Measurements from ENCODE around the gene LGALS9. TPM values are rescaled to one million over a fixed set of nuclear protein-coding genes. Genes with fewer than 3 reads are reported as not detected.
A peak's percentile ranks its signal among the peaks of the same experiment; 100 is the strongest.
"Not testable (repeated sequence)": the region's sequence is repeated elsewhere in the genome, so short reads cannot be mapped to it uniquely, and the experiment has no call there.

LGALS9 gene
- total RNA-seq, 2 donors from 2014 or later: 9.7 to 27.4 TPM

- Histone ChIP-seq H3K9me3 (no peaks in the 10 kb centered on the region), H3K27ac (no peak overlapping the region), H3K4me1 (peaks cover 0 to under 1% of the 10 kb centered on the region in 2 donors), H3K4me3 (no peak overlapping the region), H3K36me3 (no peaks in the 10 kb centered on the region), H3K27me3 (no peaks in the 10 kb centered on the region)
- DNase-seq (ENCODE audit: low spot score): peak; percentile 73
- TF ChIP-seq CTCF (IDR thresholded peaks at IDR 0.05): peak; percentile 93 to 95
These were observed 23.9 kb downstream of the LGALS9 start for GRCh38 chr17:27654654-27655524.

GRCh38 chr17:27655525-27656111 lies 24.6 kb downstream of the LGALS9 start:
- not testable (repeated sequence) for H3K9me3 ChIP-seq; H3K27me3 ChIP-seq; H3K4me3 ChIP-seq; H3K4me1 ChIP-seq; H3K27ac ChIP-seq; DNase-seq (ENCODE audit: low spot score); H3K36me3 ChIP-seq

GRCh38 chr17:27656620-27657019 lies 25.6 kb downstream of the LGALS9 start:
- H3K4me1 ChIP-seq; H3K4me3 ChIP-seq; H3K9me3 ChIP-seq; DNase-seq (ENCODE audit: low spot score); H3K27ac ChIP-seq; H3K36me3 ChIP-seq; H3K27me3 ChIP-seq: not testable (repeated sequence)

- H3K36me3 ChIP-seq: no peaks in the 10 kb centered on the region
- no peak for TF ChIP-seq CTCF (IDR thresholded peaks at IDR 0.05)
- no peaks in the 10 kb centered on the region for H3K27me3 ChIP-seq
- no peak overlapping the region for H3K4me3 ChIP-seq
- no peaks in the 10 kb centered on the region for H3K4me1 ChIP-seq
- DNase-seq (ENCODE audit: low spot score): no peak
- H3K27ac ChIP-seq: no peak overlapping the region
- no peaks in the 10 kb centered on the region for H3K9me3 ChIP-seq
These were observed 26.6 kb downstream of the LGALS9 start for GRCh38 chr17:27657620-27658019.

GRCh38 chr17:27659683-27660082 lies 28.7 kb downstream of the LGALS9 start:
- no peak for TF ChIP-seq CTCF (IDR thresholded peaks at IDR 0.05)
- Histone ChIP-seq H3K4me3 (no peak overlapping the region), H3K9me3 (no peaks in the 10 kb centered on the region), H3K27me3 (no peaks in the 10 kb centered on the region), H3K4me1 (no peaks in the 10 kb centered on the region), H3K27ac (no peak overlapping the region), H3K36me3 (no peaks in the 10 kb centered on the region)
- no peak for DNase-seq (ENCODE audit: low spot score)

- no peak for TF ChIP-seq CTCF (IDR thresholded peaks at IDR 0.05)
- Histone ChIP-seq H3K36me3 (no peaks in the 10 kb centered on the region), H3K4me3 (no peak overlapping the region), H3K4me1 (no peaks in the 10 kb centered on the region), H3K27ac (no peak overlapping the region), H3K9me3 (no peaks in the 10 kb centered on the region), H3K27me3 (no peaks in the 10 kb centered on the region)
- no peak for DNase-seq (ENCODE audit: low spot score)
These were observed 29.4 kb downstream of the LGALS9 start for GRCh38 chr17:27660436-27660835.
